Breast epithelium (tissue), 3 donors: ENCODE data around the gene TBC1D30.

Source experiments
- CTCF ChIP-seq, 3 donors: fragments of 450-650 bp; IDR thresholded peaks; one replicate each; pipeline ENCODE4 v1.5.1; 2016 to 2017; ENCODE audit warnings: antibody characterized with exemption in 3 of 3, mild to moderate bottlenecking in 3 of 3, moderate library complexity in 3 of 3
- POLR2A ChIP-seq: fragments of 450-650 bp; IDR thresholded peaks from one replicate; pipeline ENCODE4 v1.6.1; 2016; ENCODE audit warnings: antibody characterized with exemption, mild to moderate bottlenecking, moderate library complexity
- POLR2AphosphoS5 ChIP-seq, 3 donors: sonication (generic); formaldehyde crosslinking; IDR thresholded peaks; one replicate each; pipeline ENCODE4 v1.6.1; 2017; ENCODE audit warnings: antibody characterized with exemption in 3 of 3

GRCh38 chr12:64883264-64884163 lies 59.1 kb downstream of the TBC1D30 start:
- TF ChIP-seq POLR2AphosphoS5 (IDR thresholded peaks at IDR 0.05) = no peak
- no peak for TF ChIP-seq POLR2A
- TF ChIP-seq CTCF (IDR thresholded peaks at IDR 0.05) = no peak
